ENCODE results near the gene SPRR1A. TPM values are rescaled to one million over a fixed set of nuclear protein-coding genes. Genes with fewer than 3 reads are reported as not detected.

SPRR1A gene
- total and polyA plus RNA-seq, 4 donors, result not detected

GRCh38 chr1:152968248-152968647, 15.6 kb upstream of the SPRR1A start:
- no peaks in the 10 kb centered on the region for H3K4me1 ChIP-seq (ENCODE audit: control insufficient read depth in 1 of 2, insufficient read depth in 2 of 2, low read length in 2 of 2)
- no peaks in the 10 kb centered on the region for H3K36me3 ChIP-seq (ENCODE audit: control insufficient read depth in 1 of 2, insufficient read depth in 2 of 2, low read length in 1 of 2)
- H3K4me3 ChIP-seq (ENCODE audit: low read length in 2 of 2), result no peak overlapping the region
- no peak for DNase-seq
- H3K9me3 ChIP-seq (ENCODE audit: control insufficient read depth, low read length), result no peaks in the 10 kb centered on the region
- H3K27ac ChIP-seq (ENCODE audit: low read depth in 1 of 2, low read length in 2 of 2), result no peak overlapping the region
- no peak for ATAC-seq (ENCODE audit: low FRiP score)
- WGBS, 2 donors, result 61 to 65% methylated on average over 2 of the region's 2 CpGs
- H3K27me3 ChIP-seq (ENCODE audit: control insufficient read depth in 1 of 2, insufficient read depth in 2 of 2, low read length in 1 of 2), result no peaks in the 10 kb centered on the region
- intact Hi-C loops (cut with DNase I), result no loop called here

- Histone ChIP-seq H3K4me1 (ENCODE audit: control insufficient read depth in 1 of 2, insufficient read depth in 2 of 2, low read length in 2 of 2) (no peaks in the 10 kb centered on the region), H3K27me3 (ENCODE audit: control insufficient read depth in 1 of 2, insufficient read depth in 2 of 2, low read length in 1 of 2) (no peaks in the 10 kb centered on the region), H3K36me3 (ENCODE audit: control insufficient read depth in 1 of 2, insufficient read depth in 2 of 2, low read length in 1 of 2) (no peaks in the 10 kb centered on the region), H3K27ac (ENCODE audit: low read depth in 1 of 2, low read length in 2 of 2) (no peak overlapping the region), H3K4me3 (ENCODE audit: low read length in 2 of 2) (no peak overlapping the region), H3K9me3 (ENCODE audit: control insufficient read depth, low read length) (no peaks in the 10 kb centered on the region)
- intact Hi-C loops (cut with DNase I), result no loop called here
- WGBS, 2 donors, result 71 to 79% methylated on average over 2 of the region's 2 CpGs
- ATAC-seq (ENCODE audit: low FRiP score) (no peak), DNase-seq (no peak)
Measured at GRCh38 chr1:152969036-152969435, 14.8 kb upstream of the SPRR1A start.

- Histone ChIP-seq H3K27ac (ENCODE audit: low read depth in 1 of 2, low read length in 2 of 2) (no peak within 1 kb of the TSS), H3K27me3 (ENCODE audit: control insufficient read depth in 1 of 2, insufficient read depth in 2 of 2, low read length in 1 of 2) (no peaks in the 10 kb centered on the region), H3K36me3 (ENCODE audit: control insufficient read depth in 1 of 2, insufficient read depth in 2 of 2, low read length in 1 of 2) (no peaks in the 10 kb centered on the region), H3K9me3 (ENCODE audit: control insufficient read depth, low read length) (no peaks in the 10 kb centered on the region), H3K4me3 (ENCODE audit: low read length in 2 of 2) (no peak within 1 kb of the TSS), H3K4me1 (ENCODE audit: control insufficient read depth in 1 of 2, insufficient read depth in 2 of 2, low read length in 2 of 2) (no peaks in the 10 kb centered on the region)
- WGBS, 2 donors, result 83 to 85% methylated on average over 6 of the region's 6 CpGs
- no peak for ATAC-seq (ENCODE audit: low FRiP score)
- DNase-seq, result no peak
- intact Hi-C loops (cut with DNase I), result no loop called here
Measured at GRCh38 chr1:152970495-152970894, 13.4 kb upstream of the SPRR1A start, which contains the start of gene SPRR4. Gene SPRR4, plus strand, starts transcription at chr1:152970648. Its CDS starts 1,243 bp downstream, at chr1:152971891.

GRCh38 chr1:152972196-152972886, 11.5 kb upstream of the SPRR1A start:
- H3K4me1 ChIP-seq (ENCODE audit: control insufficient read depth in 1 of 2, insufficient read depth in 2 of 2, low read length in 2 of 2), result no peaks in the 10 kb centered on the region
- intact Hi-C loops (cut with DNase I), result no loop called here
- ATAC-seq (ENCODE audit: low FRiP score), result no peak
- no peak overlapping the region for H3K27ac ChIP-seq (ENCODE audit: low read depth in 1 of 2, low read length in 2 of 2)
- no peak overlapping the region for H3K4me3 ChIP-seq (ENCODE audit: low read length in 2 of 2)
- H3K27me3 ChIP-seq (ENCODE audit: control insufficient read depth in 1 of 2, insufficient read depth in 2 of 2, low read length in 1 of 2), result no peaks in the 10 kb centered on the region
- no peak for DNase-seq
- peaks cover 1% of the 10 kb centered on the region for H3K9me3 ChIP-seq (ENCODE audit: control insufficient read depth, low read length)
- H3K36me3 ChIP-seq (ENCODE audit: control insufficient read depth in 1 of 2, insufficient read depth in 2 of 2, low read length in 1 of 2), result no peaks in the 10 kb centered on the region
- WGBS, 2 donors, result 69 to 75% methylated on average over 4 of the region's 4 CpGs

- DNase-seq (no peak), ATAC-seq (ENCODE audit: low FRiP score) (no peak)
- H3K9me3 ChIP-seq (ENCODE audit: control insufficient read depth, low read length), result peaks cover 1% of the 10 kb centered on the region
- no peaks in the 10 kb centered on the region for H3K36me3 ChIP-seq (ENCODE audit: control insufficient read depth in 1 of 2, insufficient read depth in 2 of 2, low read length in 1 of 2)
- WGBS, 2 donors, result 67 to 76% methylated on average over 1 of the region's 1 CpG
- no peaks in the 10 kb centered on the region for H3K27me3 ChIP-seq (ENCODE audit: control insufficient read depth in 1 of 2, insufficient read depth in 2 of 2, low read length in 1 of 2)
- H3K27ac ChIP-seq (ENCODE audit: low read depth in 1 of 2, low read length in 2 of 2), result no peak overlapping the region
- H3K4me1 ChIP-seq (ENCODE audit: control insufficient read depth in 1 of 2, insufficient read depth in 2 of 2, low read length in 2 of 2), result no peaks in the 10 kb centered on the region
- intact Hi-C loops (cut with DNase I), result no loop called here
- H3K4me3 ChIP-seq (ENCODE audit: low read length in 2 of 2), result no peak overlapping the region
Measured at GRCh38 chr1:152976688-152977087, 7.2 kb upstream of the SPRR1A start.

- Histone ChIP-seq H3K4me3 (ENCODE audit: low read length in 2 of 2) (no peak overlapping the region), H3K36me3 (ENCODE audit: control insufficient read depth in 1 of 2, insufficient read depth in 2 of 2, low read length in 1 of 2) (no peaks in the 10 kb centered on the region), H3K9me3 (ENCODE audit: control insufficient read depth, low read length) (peaks cover 1% of the 10 kb centered on the region), H3K27ac (ENCODE audit: low read depth in 1 of 2, low read length in 2 of 2) (no peak overlapping the region), H3K4me1 (ENCODE audit: control insufficient read depth in 1 of 2, insufficient read depth in 2 of 2, low read length in 2 of 2) (no peaks in the 10 kb centered on the region), H3K27me3 (ENCODE audit: control insufficient read depth in 1 of 2, insufficient read depth in 2 of 2, low read length in 1 of 2) (no peaks in the 10 kb centered on the region)
- no peak for ATAC-seq (ENCODE audit: low FRiP score)
- intact Hi-C loops (cut with DNase I), result no loop called here
- DNase-seq, result no peak
Measured at GRCh38 chr1:152977614-152978013, 6.3 kb upstream of the SPRR1A start.

GRCh38 chr1:152980676-152981075, 3.2 kb upstream of the SPRR1A start:
- H3K36me3 ChIP-seq (ENCODE audit: control insufficient read depth in 1 of 2, insufficient read depth in 2 of 2, low read length in 1 of 2), result no peaks in the 10 kb centered on the region
- H3K27ac ChIP-seq (ENCODE audit: low read depth in 1 of 2, low read length in 2 of 2), result no peak overlapping the region
- 44 to 68% methylated on average over 1 of the region's 1 CpG for WGBS, 2 donors
- intact Hi-C loops (cut with DNase I), result no loop called here
- H3K9me3 ChIP-seq (ENCODE audit: control insufficient read depth, low read length), result peaks cover 1% of the 10 kb centered on the region
- no peaks in the 10 kb centered on the region for H3K4me1 ChIP-seq (ENCODE audit: control insufficient read depth in 1 of 2, insufficient read depth in 2 of 2, low read length in 2 of 2)
- DNase-seq (no peak), ATAC-seq (ENCODE audit: low FRiP score) (no peak)
- H3K4me3 ChIP-seq (ENCODE audit: low read length in 2 of 2), result no peak overlapping the region
- H3K27me3 ChIP-seq (ENCODE audit: control insufficient read depth in 1 of 2, insufficient read depth in 2 of 2, low read length in 1 of 2), result no peaks in the 10 kb centered on the region

- intact Hi-C loops (cut with DNase I), result no loop called here
- DNase-seq, result no peak
- no peaks in the 10 kb centered on the region for H3K4me1 ChIP-seq (ENCODE audit: control insufficient read depth in 1 of 2, insufficient read depth in 2 of 2, low read length in 2 of 2)
- 75 to 81% methylated on average over 6 of the region's 6 CpGs for WGBS, 2 donors
- no peak overlapping the region for H3K4me3 ChIP-seq (ENCODE audit: low read length in 2 of 2)
- no peak for ATAC-seq (ENCODE audit: low FRiP score)
- H3K36me3 ChIP-seq (ENCODE audit: control insufficient read depth in 1 of 2, insufficient read depth in 2 of 2, low read length in 1 of 2), result no peaks in the 10 kb centered on the region
- H3K9me3 ChIP-seq (ENCODE audit: control insufficient read depth, low read length), result peaks cover 2% of the 10 kb centered on the region
- H3K27me3 ChIP-seq (ENCODE audit: control insufficient read depth in 1 of 2, insufficient read depth in 2 of 2, low read length in 1 of 2), result no peaks in the 10 kb centered on the region
- no peak overlapping the region for H3K27ac ChIP-seq (ENCODE audit: low read depth in 1 of 2, low read length in 2 of 2)
Measured at GRCh38 chr1:152981146-152981871, 2.6 kb upstream of the SPRR1A start.

- Histone ChIP-seq H3K4me1 (ENCODE audit: control insufficient read depth in 1 of 2, insufficient read depth in 2 of 2, low read length in 2 of 2) (no peaks in the 10 kb centered on the region), H3K27me3 (ENCODE audit: control insufficient read depth in 1 of 2, insufficient read depth in 2 of 2, low read length in 1 of 2) (no peaks in the 10 kb centered on the region), H3K27ac (ENCODE audit: low read depth in 1 of 2, low read length in 2 of 2) (no peak overlapping the region), H3K36me3 (ENCODE audit: control insufficient read depth in 1 of 2, insufficient read depth in 2 of 2, low read length in 1 of 2) (no peaks in the 10 kb centered on the region), H3K9me3 (ENCODE audit: control insufficient read depth, low read length) (peaks cover 3% of the 10 kb centered on the region), H3K4me3 (ENCODE audit: low read length in 2 of 2) (no peak overlapping the region)
- DNase-seq, result no peak
- intact Hi-C loops (cut with DNase I), result no loop called here
- 73 to 76% methylated on average over 4 of the region's 4 CpGs for WGBS, 2 donors
- ATAC-seq (ENCODE audit: low FRiP score), result no peak
Measured at GRCh38 chr1:152982076-152982475, 1.8 kb upstream of the SPRR1A start.
